ENCODE results near the gene SURF2. TPM values are rescaled to one million over a fixed set of nuclear protein-coding genes. Genes with fewer than 3 reads are reported as not detected.
"Not testable (repeated sequence)": the region's sequence is repeated elsewhere in the genome, so short reads cannot be mapped to it uniquely, and the experiment has no call there.

SURF2 gene
- total RNA-seq, 1 experiment from 2014 or later, result 27.8 TPM

GRCh38 chr9:133329306-133330156 lies 26.8 kb upstream of the SURF2 start:
- H3K4me2 ChIP-seq (ENCODE audit: low read length); H3K27ac ChIP-seq (ENCODE audit: low read depth, low read length); H3K9ac ChIP-seq (ENCODE audit: low read length); DNase-seq (ENCODE audit: low read depth, low spot score); BruUV-seq (replicated peaks); H3K4me3 ChIP-seq (replicated peaks in 1 of 2; ENCODE audit: low read depth in 1 of 2, low read length in 2 of 2); H2AFZ ChIP-seq (ENCODE audit: low read depth, low read length, poor library complexity, severe bottlenecking); H3K27me3 ChIP-seq (ENCODE audit: insufficient read depth, low read length); H4K20me1 ChIP-seq (ENCODE audit: insufficient read depth); H3K9me2 ChIP-seq (ENCODE audit: insufficient read depth); H3K9me3 ChIP-seq (ENCODE audit: control insufficient read depth in 1 of 2, insufficient read depth in 1 of 2, low read depth in 1 of 2, low read length in 2 of 2): not testable (repeated sequence)
- peaks cover 34 to 38% of the 10 kb centered on the region in 2 experiments; a peak in 3 of 4 replicates for H3K36me3 ChIP-seq (ENCODE audit: control insufficient read depth in 1 of 2, insufficient read depth in 2 of 2, low read length in 2 of 2)
- ChIA-PET POLR2A (interaction anchor here (0.5 to 2.1 kb wide), 5 partner anchors 18 to 235 kb away, joined by 3 to 6 read pairs (median 4); partner anchors contain the start of genes MED22 and RPL7A), CTCF (interaction anchor here (0.6 to 2.8 kb wide), 5 partner anchors 48 to 161 kb away, joined by 3 to 37 read pairs (median 13); no protein-coding TSS in a partner anchor), RAD21 (ENCODE audit: low non-redundant PET in 1 of 2, low total read pairs in 2 of 2, uncharacterized antibody in 2 of 2, unreplicated experiment in 2 of 2) (interaction anchor here (0.9 to 2.0 kb wide), 3 partner anchors 91 to 144 kb away, joined by 3 to 11 read pairs (median 4); no protein-coding TSS in a partner anchor)
- H3K4me1 ChIP-seq (ENCODE audit: control insufficient read depth in 1 of 2, insufficient read depth in 2 of 2, low read length in 2 of 2), result peaks cover 5 to 15% of the 10 kb centered on the region in 2 experiments
- H3K79me2 ChIP-seq (ENCODE audit: insufficient read depth, low read length), result peaks cover 29% of the 10 kb centered on the region
- peak; percentile 48 for ATAC-seq
- TF ChIP-seq CEBPB (IDR thresholded peaks at IDR 0.05; ENCODE audit: low read depth) (0 out of 2 replicates have a peak, but pooled peaks have one; percentile 4), RAD21 (IDR thresholded peaks at IDR 0.05; ENCODE audit: low read depth) (peak; percentile 76), JUND (IDR thresholded peaks at IDR 0.05) (0 out of 2 replicates have a peak, but pooled peaks have one; percentile 17), CTCF (IDR thresholded peaks at IDR 0.05 in 2 of 3, conservative IDR thresholded peaks at IDR 0.05 in 1 of 3; ENCODE audit: borderline replicate concordance in 1 of 3, insufficient read depth in 1 of 3, low read depth in 2 of 3, low read length in 2 of 3) (peak; percentile 58 to 68 (median 64); a peak in 5 of 6 replicates), POLR2AphosphoS5 (IDR thresholded peaks at IDR 0.05; ENCODE audit: low read depth, low read length) (peak; percentile 41)
- intact Hi-C loops (cut with micrococcal nuclease), result loop anchor here (1.0 to 5.0 kb wide), 4 partner anchors 77 to 145 kb away; no protein-coding TSS in a partner anchor
